ENCODE data around the gene CAMK1D. TPM values are rescaled to one million over a fixed set of nuclear protein-coding genes. Genes with fewer than 3 reads are reported as not detected.
A peak's percentile ranks its signal among the peaks of the same experiment; 100 is the strongest.

Gene CAMK1D
- total RNA-seq, 4 donors from 2014 or later: 5.6 to 23.9 (median 7.4) TPM

GRCh38 chr10:12609435-12609834 lies 260.1 kb downstream of the CAMK1D start:
- H3K9me3 ChIP-seq: no peaks in the 10 kb centered on the region

DNA sequence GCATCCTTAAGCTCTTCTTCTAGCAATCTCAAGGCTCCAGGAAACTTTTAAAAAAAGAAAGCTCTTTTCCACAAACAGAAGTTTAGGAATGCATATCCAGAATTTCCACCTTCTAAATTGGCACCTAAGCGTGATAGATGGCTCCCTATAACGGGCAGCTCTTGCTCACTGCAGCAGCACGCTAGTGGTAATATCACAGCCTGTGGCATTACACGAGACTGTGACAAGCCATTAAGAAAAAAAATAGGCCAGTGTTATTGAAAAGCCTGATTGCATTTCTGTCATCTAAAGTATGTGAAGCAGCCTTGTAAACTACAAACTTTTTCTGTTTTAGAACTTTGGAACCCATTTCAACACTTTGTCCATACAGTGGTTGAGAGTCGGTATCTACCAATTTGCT lies 263.8 kb downstream of the CAMK1D start:
- no peak for DNase-seq
- Histone ChIP-seq H3K4me1 (no peaks in the 10 kb centered on the region), H3K27ac (no peak overlapping the region), H3K36me3 (no peaks in the 10 kb centered on the region), H3K4me3 (no peak overlapping the region), H3K27me3 (no peaks in the 10 kb centered on the region), H3K9me3 (no peaks in the 10 kb centered on the region)
- TF ChIP-seq POLR2A (IDR thresholded peaks at IDR 0.05) (no peak), CTCF (IDR thresholded peaks at IDR 0.05) (no peak)

More at GRCh38 chr10:12609435-12609834, 260.1 kb downstream of the CAMK1D start:
- DNase-seq: no peak
- H3K36me3 ChIP-seq: no peaks in the 10 kb centered on the region
- H3K4me3 ChIP-seq: no peak overlapping the region
- peaks cover 0 to 23% (median 6%) of the 10 kb centered on the region in 4 donors for H3K4me1 ChIP-seq
- no peaks in the 10 kb centered on the region for H3K27me3 ChIP-seq
- no peak for TF ChIP-seq CTCF (IDR thresholded peaks at IDR 0.05)
- no peak for TF ChIP-seq POLR2A (IDR thresholded peaks at IDR 0.05)
- no peak overlapping the region for H3K27ac ChIP-seq

GRCh38 chr10:12614177-12614995 lies 265.0 kb downstream of the CAMK1D start:
- DNase-seq: no peak
- Histone ChIP-seq H3K27me3 (no peaks in the 10 kb centered on the region), H3K27ac (no peak overlapping the region)

GRCh38 chr10:12615296-12616220 lies 266.2 kb downstream of the CAMK1D start:
- no peaks in the 10 kb centered on the region for H3K4me1 ChIP-seq
- H3K36me3 ChIP-seq: no peaks in the 10 kb centered on the region
- no peaks in the 10 kb centered on the region for H3K27me3 ChIP-seq
- no peak for DNase-seq
- no peak overlapping the region for H3K4me3 ChIP-seq
- H3K9me3 ChIP-seq: no peaks in the 10 kb centered on the region
- no peak overlapping the region for H3K27ac ChIP-seq
- no peak for TF ChIP-seq POLR2A (IDR thresholded peaks at IDR 0.05)
- TF ChIP-seq CTCF (IDR thresholded peaks at IDR 0.05): no peak

More at GRCh38 chr10:12614177-12614995, 265.0 kb downstream of the CAMK1D start:
- Histone ChIP-seq H3K36me3 (no peaks in the 10 kb centered on the region), H3K4me3 (no peak overlapping the region), H3K4me1 (no peaks in the 10 kb centered on the region), H3K9me3 (no peaks in the 10 kb centered on the region)
- TF ChIP-seq POLR2A (IDR thresholded peaks at IDR 0.05): no peak
- TF ChIP-seq CTCF (IDR thresholded peaks at IDR 0.05): no peak

- Histone ChIP-seq H3K4me1 (no peaks in the 10 kb centered on the region), H3K36me3 (no peaks in the 10 kb centered on the region), H3K4me3 (no peak overlapping the region), H3K27ac (no peak overlapping the region), H3K9me3 (no peaks in the 10 kb centered on the region), H3K27me3 (no peaks in the 10 kb centered on the region)
- DNase-seq: no peak
- no peak for TF ChIP-seq POLR2A (IDR thresholded peaks at IDR 0.05)
- peak in 1 of 6 experiments; percentile 5 for TF ChIP-seq CTCF (IDR thresholded peaks at IDR 0.05)
Observed at GRCh38 chr10:12617191-12618175, 268.1 kb downstream of the CAMK1D start.
